ENCODE data around the gene BTBD7. TPM values are rescaled to one million over a fixed set of nuclear protein-coding genes. Genes with fewer than 3 reads are reported as not detected.

The BTBD7 gene
- total RNA-seq, 1 experiment from 2014 or later = 30.8 TPM

- intact Hi-C loops (cut with micrococcal nuclease) = no loop called here
- no peak for TF ChIP-seq TCF7L2 (IDR thresholded peaks at IDR 0.05; ENCODE audit: borderline replicate concordance, extremely low read depth, insufficient read depth, insufficient read length)
- ATAC-seq (peak; percentile 72), DNase-seq (ENCODE audit: low read depth, low spot score) (no peak)
- no TSS peak for BruUV-seq (replicated peaks)
- CTCF ChIA-PET = no interaction called here
- H3K4me1 ChIP-seq (ENCODE audit: control insufficient read depth in 1 of 2, insufficient read depth in 2 of 2, low read length in 2 of 2) = peaks cover 11 to 29% of the 10 kb centered on the region in 2 experiments
- peaks cover 8% of the 10 kb centered on the region; the same call in 1 of the 2 replicates for H4K20me1 ChIP-seq (ENCODE audit: insufficient read depth)
- H3K4me2 ChIP-seq (ENCODE audit: low read length) = peak overlapping the region; percentile 79
- H3K79me2 ChIP-seq (ENCODE audit: insufficient read depth, low read length) = peaks cover 49% of the 10 kb centered on the region
- H3K9me3 ChIP-seq (ENCODE audit: control insufficient read depth in 1 of 2, insufficient read depth in 1 of 2, low read depth in 1 of 2, low read length in 2 of 2) = peaks cover 0 to 6% of the 10 kb centered on the region in 2 experiments; a peak in 2 of 4 replicates
- no peaks in the 10 kb centered on the region for H3K27me3 ChIP-seq (ENCODE audit: insufficient read depth, low read length)
- H3K9ac ChIP-seq (ENCODE audit: low read length) = peak overlapping the region; percentile 82
- no peaks in the 10 kb centered on the region for H3K36me3 ChIP-seq (ENCODE audit: control insufficient read depth in 1 of 2, insufficient read depth in 2 of 2, low read length in 2 of 2)
- no peaks in the 10 kb centered on the region for H3K9me2 ChIP-seq (ENCODE audit: insufficient read depth)
- peak overlapping the region; percentile 85 for H3K27ac ChIP-seq (ENCODE audit: low read depth, low read length)
- H2AFZ ChIP-seq (ENCODE audit: low read depth, low read length, poor library complexity, severe bottlenecking) = no peak overlapping the region
- RAD21 ChIA-PET (ENCODE audit: low non-redundant PET in 1 of 2, low total read pairs in 2 of 2, uncharacterized antibody in 2 of 2, unreplicated experiment in 2 of 2) = no interaction called here
- peak overlapping the region; percentile 67 to 71 for H3K4me3 ChIP-seq (replicated peaks in 1 of 2; ENCODE audit: low read depth in 1 of 2, low read length in 2 of 2)
- POLR2A ChIA-PET = no interaction called here
Measured at GRCh38 chr14:93332397-93332852, 411 bp downstream of the BTBD7 start.

- peaks cover 11 to 29% of the 10 kb centered on the region in 2 experiments for H3K4me1 ChIP-seq (ENCODE audit: control insufficient read depth in 1 of 2, insufficient read depth in 2 of 2, low read length in 2 of 2)
- peak overlapping the region; percentile 82 for H3K9ac ChIP-seq (ENCODE audit: low read length)
- no peaks in the 10 kb centered on the region for H3K27me3 ChIP-seq (ENCODE audit: insufficient read depth, low read length)
- no peak overlapping the region for H2AFZ ChIP-seq (ENCODE audit: low read depth, low read length, poor library complexity, severe bottlenecking)
- ATAC-seq (no peak), DNase-seq (ENCODE audit: low read depth, low spot score) (no peak)
- H3K36me3 ChIP-seq (ENCODE audit: control insufficient read depth in 1 of 2, insufficient read depth in 2 of 2, low read length in 2 of 2) = no peaks in the 10 kb centered on the region
- ChIA-PET RAD21 (ENCODE audit: low non-redundant PET in 1 of 2, low total read pairs in 2 of 2, uncharacterized antibody in 2 of 2, unreplicated experiment in 2 of 2) (no interaction called here), CTCF (interaction anchor here (0.6 kb wide), 1 partner anchor 134 kb away, joined by 3 read pairs; no protein-coding TSS in a partner anchor), POLR2A (no interaction called here)
- H3K27ac ChIP-seq (ENCODE audit: low read depth, low read length) = peak overlapping the region; percentile 85
- H3K4me2 ChIP-seq (ENCODE audit: low read length) = peak overlapping the region; percentile 79
- peak overlapping the region; percentile 67 to 71 for H3K4me3 ChIP-seq (replicated peaks in 1 of 2; ENCODE audit: low read depth in 1 of 2, low read length in 2 of 2)
- H3K79me2 ChIP-seq (ENCODE audit: insufficient read depth, low read length) = peaks cover 54% of the 10 kb centered on the region
- H4K20me1 ChIP-seq (ENCODE audit: insufficient read depth) = peaks cover 8% of the 10 kb centered on the region; the same call in 1 of the 2 replicates
- peaks cover 0 to under 1% of the 10 kb centered on the region in 2 experiments; a peak in 1 of 4 replicates for H3K9me3 ChIP-seq (ENCODE audit: control insufficient read depth in 1 of 2, insufficient read depth in 1 of 2, low read depth in 1 of 2, low read length in 2 of 2)
- intact Hi-C loops (cut with micrococcal nuclease) = no loop called here
- no TSS peak for BruUV-seq (replicated peaks)
- no peaks in the 10 kb centered on the region for H3K9me2 ChIP-seq (ENCODE audit: insufficient read depth)
- TF ChIP-seq MAX (IDR thresholded peaks at IDR 0.05) (no peak), EZH2phosphoT487 (IDR thresholded peaks at IDR 0.05; ENCODE audit: borderline replicate concordance) (no peak), SIN3A (IDR thresholded peaks at IDR 0.05; ENCODE audit: low read depth) (no peak), SRF (IDR thresholded peaks at IDR 0.05; ENCODE audit: low read depth) (no peak), SP1 (IDR thresholded peaks at IDR 0.05; ENCODE audit: low read depth) (no peak), REST (IDR thresholded peaks at IDR 0.05; ENCODE audit: low read depth) (no peak), ZBTB33 (IDR thresholded peaks at IDR 0.05; ENCODE audit: extremely low read depth, insufficient replicate concordance, low read length) (no peak), RAD21 (IDR thresholded peaks at IDR 0.05; ENCODE audit: low read depth) (no peak), ATF3 (IDR thresholded peaks at IDR 0.05) (no peak), TCF7L2 (IDR thresholded peaks at IDR 0.05; ENCODE audit: borderline replicate concordance, extremely low read depth, insufficient read depth, insufficient read length) (no peak), CEBPB (IDR thresholded peaks at IDR 0.05; ENCODE audit: low read depth) (no peak), JUND (IDR thresholded peaks at IDR 0.05) (no peak), EZH2 (IDR thresholded peaks at IDR 0.05) (no peak)
Measured at GRCh38 chr14:93331728-93332396, 974 bp downstream of the BTBD7 start.
